ENCODE measurements around the gene XPNPEP2.

DNA sequence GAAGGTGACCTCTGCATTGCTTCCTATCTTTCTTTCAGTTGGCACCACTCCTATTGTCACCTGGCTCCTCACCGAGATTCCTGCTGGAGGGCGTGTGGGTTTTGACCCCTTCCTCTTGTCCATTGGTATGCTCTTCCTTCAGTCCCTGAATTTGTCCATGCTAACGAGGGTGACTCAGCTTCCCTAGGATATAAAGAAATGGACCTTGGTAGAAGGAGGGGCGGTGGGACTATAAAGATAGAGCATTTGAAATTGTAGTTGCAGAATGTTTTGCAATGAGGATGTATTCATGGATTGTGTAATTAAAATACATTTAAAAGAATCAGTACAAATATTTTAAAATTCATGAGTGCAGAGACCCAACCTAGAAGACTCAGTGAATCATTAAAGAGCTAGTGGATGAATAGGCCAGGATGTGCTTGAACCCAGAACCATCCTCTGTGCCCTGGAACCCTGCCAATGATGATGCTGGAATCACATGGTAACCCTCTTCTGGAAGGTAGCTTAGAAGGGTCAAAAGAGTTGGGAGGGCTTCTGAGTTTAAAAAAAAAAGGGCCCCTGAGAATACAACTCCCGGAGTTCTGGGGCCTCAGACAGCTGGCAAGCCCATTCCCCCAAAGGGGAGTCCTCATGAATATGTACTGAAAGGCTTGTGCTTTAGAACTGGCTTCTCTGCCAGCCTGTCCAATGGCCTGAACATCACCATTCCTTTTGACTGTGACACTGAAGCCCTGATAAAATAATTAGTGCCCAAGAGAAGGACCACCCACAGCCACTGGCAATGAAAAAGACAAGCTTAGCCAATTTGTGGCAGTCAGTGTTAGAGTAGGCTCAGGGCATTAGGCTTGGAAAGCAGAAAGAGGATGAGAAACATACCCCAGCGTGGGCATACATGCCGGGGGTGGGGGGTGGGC, 8.0 kb downstream of the XPNPEP2 start:
- TF ChIP-seq, protein P1, sequence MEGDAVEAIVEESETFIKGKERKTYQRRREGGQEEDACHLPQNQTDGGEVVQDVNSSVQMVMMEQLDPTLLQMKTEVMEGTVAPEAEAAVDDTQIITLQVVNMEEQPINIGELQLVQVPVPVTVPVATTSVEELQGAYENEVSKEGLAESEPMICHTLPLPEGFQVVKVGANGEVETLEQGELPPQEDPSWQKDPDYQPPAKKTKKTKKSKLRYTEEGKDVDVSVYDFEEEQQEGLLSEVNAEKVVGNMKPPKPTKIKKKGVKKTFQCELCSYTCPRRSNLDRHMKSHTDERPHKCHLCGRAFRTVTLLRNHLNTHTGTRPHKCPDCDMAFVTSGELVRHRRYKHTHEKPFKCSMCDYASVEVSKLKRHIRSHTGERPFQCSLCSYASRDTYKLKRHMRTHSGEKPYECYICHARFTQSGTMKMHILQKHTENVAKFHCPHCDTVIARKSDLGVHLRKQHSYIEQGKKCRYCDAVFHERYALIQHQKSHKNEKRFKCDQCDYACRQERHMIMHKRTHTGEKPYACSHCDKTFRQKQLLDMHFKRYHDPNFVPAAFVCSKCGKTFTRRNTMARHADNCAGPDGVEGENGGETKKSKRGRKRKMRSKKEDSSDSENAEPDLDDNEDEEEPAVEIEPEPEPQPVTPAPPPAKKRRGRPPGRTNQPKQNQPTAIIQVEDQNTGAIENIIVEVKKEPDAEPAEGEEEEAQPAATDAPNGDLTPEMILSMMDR (IDR thresholded peaks at IDR 0.05): no peak
- TF ChIP-seq POLR2AphosphoS5 (IDR thresholded peaks at IDR 0.05; ENCODE audit: low read depth, low read length) (no peak), TCF7L2 (IDR thresholded peaks at IDR 0.05; ENCODE audit: low read depth, low read length) (no peak)
- TF ChIP-seq, protein P2, sequence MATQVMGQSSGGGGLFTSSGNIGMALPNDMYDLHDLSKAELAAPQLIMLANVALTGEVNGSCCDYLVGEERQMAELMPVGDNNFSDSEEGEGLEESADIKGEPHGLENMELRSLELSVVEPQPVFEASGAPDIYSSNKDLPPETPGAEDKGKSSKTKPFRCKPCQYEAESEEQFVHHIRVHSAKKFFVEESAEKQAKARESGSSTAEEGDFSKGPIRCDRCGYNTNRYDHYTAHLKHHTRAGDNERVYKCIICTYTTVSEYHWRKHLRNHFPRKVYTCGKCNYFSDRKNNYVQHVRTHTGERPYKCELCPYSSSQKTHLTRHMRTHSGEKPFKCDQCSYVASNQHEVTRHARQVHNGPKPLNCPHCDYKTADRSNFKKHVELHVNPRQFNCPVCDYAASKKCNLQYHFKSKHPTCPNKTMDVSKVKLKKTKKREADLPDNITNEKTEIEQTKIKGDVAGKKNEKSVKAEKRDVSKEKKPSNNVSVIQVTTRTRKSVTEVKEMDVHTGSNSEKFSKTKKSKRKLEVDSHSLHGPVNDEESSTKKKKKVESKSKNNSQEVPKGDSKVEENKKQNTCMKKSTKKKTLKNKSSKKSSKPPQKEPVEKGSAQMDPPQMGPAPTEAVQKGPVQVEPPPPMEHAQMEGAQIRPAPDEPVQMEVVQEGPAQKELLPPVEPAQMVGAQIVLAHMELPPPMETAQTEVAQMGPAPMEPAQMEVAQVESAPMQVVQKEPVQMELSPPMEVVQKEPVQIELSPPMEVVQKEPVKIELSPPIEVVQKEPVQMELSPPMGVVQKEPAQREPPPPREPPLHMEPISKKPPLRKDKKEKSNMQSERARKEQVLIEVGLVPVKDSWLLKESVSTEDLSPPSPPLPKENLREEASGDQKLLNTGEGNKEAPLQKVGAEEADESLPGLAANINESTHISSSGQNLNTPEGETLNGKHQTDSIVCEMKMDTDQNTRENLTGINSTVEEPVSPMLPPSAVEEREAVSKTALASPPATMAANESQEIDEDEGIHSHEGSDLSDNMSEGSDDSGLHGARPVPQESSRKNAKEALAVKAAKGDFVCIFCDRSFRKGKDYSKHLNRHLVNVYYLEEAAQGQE (IDR thresholded peaks at IDR 0.05; ENCODE audit: insufficient read depth in 1 of 2, low read depth in 2 of 2, low read length in 1 of 2): no peak
